Natural killer cell (primary cell): Measurements from ENCODE around the gene DENND1A. TPM values are rescaled to one million over a fixed set of nuclear protein-coding genes. Genes with fewer than 3 reads are reported as not detected.

ENCODE experiments used
- ATAC-seq, 3 donors: fragments of 150-1000 bp in 2 of 3; fragments of 200-7000 bp in 1 of 3; cut with Tn5 transposase; 1 replicate in 1 of 3; 2 replicates in 2 of 3; pipeline ENCODE4 v1.10.0; 2021; ENCODE audit warnings: mild to moderate bottlenecking in 2 of 3, moderate library complexity in 2 of 3
- DNase-seq, 2 donors: peaks; one replicate each; pipeline versions ENCODE4 v3.0.0 to v3.0.0-alpha.2; 2013 to 2021; ENCODE audit warnings: mixed read lengths in 1 of 2
- H3K27ac ChIP-seq: one replicate; pipeline ENCODE4 v1.5.1; 2013; ENCODE audit warnings: mild to moderate bottlenecking, low read length
- H3K27me3 ChIP-seq: one replicate; pipeline ENCODE4 v1.6.1; 2013; ENCODE audit warnings: low read length; ENCODE audit not compliant: control insufficient read depth, insufficient read depth
- H3K36me3 ChIP-seq: one replicate; pipeline ENCODE4 v1.6.1; 2013; ENCODE audit warnings: low read length; ENCODE audit not compliant: control insufficient read depth, insufficient read depth
- H3K4me1 ChIP-seq: one replicate; pipeline ENCODE4 v1.6.1; 2013; ENCODE audit warnings: low read length; ENCODE audit not compliant: control insufficient read depth, insufficient read depth
- H3K4me3 ChIP-seq: one replicate; pipeline ENCODE4 v1.5.1; 2013; ENCODE audit warnings: low read length
- H3K9me3 ChIP-seq: one replicate; pipeline ENCODE4 v1.6.1; 2013; ENCODE audit warnings: low read length; ENCODE audit not compliant: control insufficient read depth, insufficient read depth
- H3K27ac Mint-ChIP-seq, 2 donors: one replicate each; pipeline ENCODE4 v1.8.0; 2022; ENCODE audit warnings: mild to moderate bottlenecking in 2 of 2, mixed read lengths in 2 of 2, moderate library complexity in 1 of 2
- H3K27me3 Mint-ChIP-seq, 2 donors: one replicate each; pipeline ENCODE4 v1.8.0; 2022; ENCODE audit warnings: low read depth in 2 of 2, mixed read lengths in 2 of 2
- H3K36me3 Mint-ChIP-seq: one replicate; pipeline ENCODE4 v1.8.0; 2022; ENCODE audit warnings: mixed read lengths
- H3K4me1 Mint-ChIP-seq, 2 donors: one replicate each; pipeline ENCODE4 v1.8.0; 2022; ENCODE audit warnings: mixed read lengths in 2 of 2
- H3K4me3 Mint-ChIP-seq: one replicate; pipeline ENCODE4 v1.8.0; 2022; ENCODE audit warnings: mild to moderate bottlenecking, moderate library complexity, mixed read lengths
- H3K9me3 Mint-ChIP-seq, 2 donors: one replicate each; pipeline ENCODE4 v1.8.0; 2022; ENCODE audit warnings: mixed read lengths in 2 of 2
- WGBS: methylation state at CpG from one replicate; pipeline ENCODE4 v1.1.7; 2013; ENCODE audit warnings: missing lambda C conversion rate; ENCODE audit not compliant: insufficient coverage; 5-methylcytosine and 5-hydroxymethylcytosine counted together
- intact Hi-C: fragments of 100-400 bp; cut with micrococcal nuclease; formaldehyde crosslinking; loops from one replicate; pipeline ENCODE4 v1.14.2; 2022
- total RNA-seq, 4 donors: library from RNA; stranded (reverse); fragments of 120-200 nt in 1 of 4; gene quantifications; one replicate each; pipeline versions ENCODE4 v1.2.3 to v1.2.4, GENCODE V29; 2013 to 2022
- TF ChIP-seq, protein P1 (sequence below): fragments of 200-600 bp; IDR thresholded peaks from one replicate; pipeline ENCODE4 v1.8.0; 2022; ENCODE audit warnings: antibody characterized with exemption

The DENND1A gene
- total RNA-seq, 3 donors from 2014 or later (not counting 1 experiment from before 2014, with no cell fraction given) = 27.8 to 37.6 (median 30.9) TPM

- intact Hi-C loops = no loop called here
- TF ChIP-seq, protein P1, sequence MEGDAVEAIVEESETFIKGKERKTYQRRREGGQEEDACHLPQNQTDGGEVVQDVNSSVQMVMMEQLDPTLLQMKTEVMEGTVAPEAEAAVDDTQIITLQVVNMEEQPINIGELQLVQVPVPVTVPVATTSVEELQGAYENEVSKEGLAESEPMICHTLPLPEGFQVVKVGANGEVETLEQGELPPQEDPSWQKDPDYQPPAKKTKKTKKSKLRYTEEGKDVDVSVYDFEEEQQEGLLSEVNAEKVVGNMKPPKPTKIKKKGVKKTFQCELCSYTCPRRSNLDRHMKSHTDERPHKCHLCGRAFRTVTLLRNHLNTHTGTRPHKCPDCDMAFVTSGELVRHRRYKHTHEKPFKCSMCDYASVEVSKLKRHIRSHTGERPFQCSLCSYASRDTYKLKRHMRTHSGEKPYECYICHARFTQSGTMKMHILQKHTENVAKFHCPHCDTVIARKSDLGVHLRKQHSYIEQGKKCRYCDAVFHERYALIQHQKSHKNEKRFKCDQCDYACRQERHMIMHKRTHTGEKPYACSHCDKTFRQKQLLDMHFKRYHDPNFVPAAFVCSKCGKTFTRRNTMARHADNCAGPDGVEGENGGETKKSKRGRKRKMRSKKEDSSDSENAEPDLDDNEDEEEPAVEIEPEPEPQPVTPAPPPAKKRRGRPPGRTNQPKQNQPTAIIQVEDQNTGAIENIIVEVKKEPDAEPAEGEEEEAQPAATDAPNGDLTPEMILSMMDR = no peak
- Histone ChIP-seq H3K27ac (no peak overlapping the region), H3K4me3 (no peak overlapping the region), H3K4me1 (no peaks in the 10 kb centered on the region), H3K36me3 (no peaks in the 10 kb centered on the region), H3K9me3 (no peaks in the 10 kb centered on the region), H3K27me3 (peaks cover 3% of the 10 kb centered on the region)
- peaks cover 12 to 18% of the 10 kb centered on the region in 2 donors for H3K27me3 Mint-ChIP-seq
- DNase-seq (no peak), ATAC-seq (no peak)
- no peaks in the 10 kb centered on the region for H3K36me3 Mint-ChIP-seq
- no peak overlapping the region for H3K4me3 Mint-ChIP-seq
- H3K4me1 Mint-ChIP-seq = no peaks in the 10 kb centered on the region
- H3K9me3 Mint-ChIP-seq = no peaks in the 10 kb centered on the region
- WGBS = 79% methylated on average over 6 of the region's 6 CpGs
- H3K27ac Mint-ChIP-seq = no peak overlapping the region
Observed at GRCh38 chr9:123368536-123369153, 561.3 kb downstream of the DENND1A start.

DNA sequence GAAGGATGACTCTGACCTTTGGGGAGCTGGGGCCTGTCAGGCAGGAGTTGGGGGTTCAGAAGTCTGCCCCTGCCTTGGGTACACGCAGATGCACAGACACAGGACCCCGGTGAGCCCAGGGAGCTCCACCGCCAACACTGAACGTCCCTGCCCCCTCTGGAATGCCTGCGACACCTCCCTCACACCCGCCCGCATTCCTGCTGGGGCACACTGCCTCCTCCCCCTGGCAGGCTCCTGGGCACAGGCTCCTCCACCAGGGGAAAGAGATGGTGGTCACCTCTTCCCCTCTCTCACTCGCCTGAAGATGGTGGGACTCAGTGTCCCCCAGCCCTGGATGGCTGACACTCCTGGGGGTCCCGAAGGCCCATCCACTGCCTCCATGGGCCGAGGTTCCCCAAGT lies 561.9 kb downstream of the DENND1A start:
- WGBS = 86% methylated on average over 10 of the region's 10 CpGs
- intact Hi-C loops = no loop called here
- no peak for ATAC-seq

DNA sequence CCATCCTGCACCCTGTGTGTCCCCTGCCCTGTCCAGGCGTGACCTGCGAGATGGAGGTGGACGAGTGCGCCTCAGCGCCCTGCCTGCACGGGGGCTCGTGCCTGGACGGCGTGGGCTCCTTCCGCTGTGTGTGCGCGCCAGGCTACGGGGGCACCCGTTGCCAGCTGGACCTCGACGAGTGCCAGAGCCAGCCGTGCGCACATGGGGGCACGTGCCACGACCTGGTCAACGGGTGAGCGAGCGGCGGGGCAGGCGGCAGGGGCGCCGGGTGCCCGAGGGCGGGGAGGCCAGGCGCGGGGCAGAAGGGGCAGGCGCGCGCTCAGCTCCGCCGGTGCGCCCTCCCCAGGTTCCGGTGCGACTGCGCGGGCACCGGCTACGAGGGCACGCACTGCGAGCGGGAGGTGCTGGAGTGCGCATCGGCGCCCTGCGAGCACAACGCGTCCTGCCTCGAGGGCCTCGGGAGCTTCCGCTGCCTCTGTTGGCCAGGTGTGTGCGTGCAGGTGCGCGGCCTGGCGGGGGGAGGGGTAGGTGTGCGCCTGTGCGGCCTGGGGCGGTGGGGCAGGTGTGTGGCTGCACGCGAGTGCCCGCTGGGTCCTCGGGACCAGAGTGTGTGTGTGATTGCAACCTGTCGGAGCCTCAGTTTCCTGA lies 563.9 kb downstream of the DENND1A start:
- Histone ChIP-seq H3K36me3 (no peaks in the 10 kb centered on the region), H3K4me3 (no peak overlapping the region), H3K9me3 (no peaks in the 10 kb centered on the region), H3K27me3 (no peaks in the 10 kb centered on the region), H3K27ac (no peak overlapping the region), H3K4me1 (no peaks in the 10 kb centered on the region)
- H3K27ac Mint-ChIP-seq = no peak overlapping the region
- peaks cover 0 to 10% of the 10 kb centered on the region in 2 donors for H3K27me3 Mint-ChIP-seq
- intact Hi-C loops = no loop called here
- ATAC-seq = no peak
- no peaks in the 10 kb centered on the region for H3K9me3 Mint-ChIP-seq
- WGBS = 46% methylated on average over 67 of the region's 67 CpGs
- no peaks in the 10 kb centered on the region for H3K36me3 Mint-ChIP-seq
- TF ChIP-seq, protein P1 = no peak
- no peak for DNase-seq
- H3K4me3 Mint-ChIP-seq = no peak overlapping the region
- no peaks in the 10 kb centered on the region for H3K4me1 Mint-ChIP-seq

More for the DNA sequence above, 561.9 kb downstream of the DENND1A start:
- H3K27ac ChIP-seq = no peak overlapping the region
- no peaks in the 10 kb centered on the region for H3K4me1 ChIP-seq
- H3K9me3 ChIP-seq = no peaks in the 10 kb centered on the region
- Mint-ChIP-seq H3K4me3 (no peak overlapping the region), H3K9me3 (no peaks in the 10 kb centered on the region), H3K27ac (no peak overlapping the region), H3K36me3 (no peaks in the 10 kb centered on the region), H3K27me3 (peaks cover 12 to 18% of the 10 kb centered on the region in 2 donors), H3K4me1 (no peaks in the 10 kb centered on the region)
- TF ChIP-seq, protein P1 = no peak
- peaks cover 3% of the 10 kb centered on the region for H3K27me3 ChIP-seq
- no peaks in the 10 kb centered on the region for H3K36me3 ChIP-seq
- H3K4me3 ChIP-seq = no peak overlapping the region
- DNase-seq = no peak
